Liver (tissue), 9 donors: ENCODE data around the gene PCDHGA6. TPM values are rescaled to one million over a fixed set of nuclear protein-coding genes. Genes with fewer than 3 reads are reported as not detected.

Experiments used
- DNase-seq: peaks from one replicate; pipeline ENCODE4 v3.0.0-alpha.2; 2017; ENCODE audit warnings: low spot score
- H3K27ac ChIP-seq, 2 donors: one replicate each; pipeline ENCODE4 v1.7.0; 2013; ENCODE audit warnings: inconsistent platforms in 2 of 2, low read length in 2 of 2, control low read depth in 1 of 2, low read depth in 1 of 2, mild to moderate bottlenecking in 1 of 2
- H3K27me3 ChIP-seq, 4 donors: one replicate each; pipeline versions ENCODE4 v1.6.1 to v1.7.0; 2013; ENCODE audit warnings: low read length in 3 of 4, inconsistent platforms in 1 of 4, mild to moderate bottlenecking in 1 of 4, moderate library complexity in 1 of 4; ENCODE audit not compliant: control insufficient read depth in 4 of 4, insufficient read depth in 4 of 4
- H3K36me3 ChIP-seq, 4 donors: one replicate each; pipeline versions ENCODE4 v1.6.1 to v1.7.0; 2013; ENCODE audit warnings: low read length in 3 of 4, mild to moderate bottlenecking in 3 of 4, low read depth in 1 of 4, moderate library complexity in 1 of 4; ENCODE audit not compliant: control insufficient read depth in 4 of 4, insufficient read depth in 3 of 4
- H3K4me1 ChIP-seq, 4 donors: one replicate each; pipeline versions ENCODE4 v1.6.1 to v1.7.0; 2013; ENCODE audit warnings: low read length in 3 of 4, mild to moderate bottlenecking in 3 of 4, moderate library complexity in 1 of 4; ENCODE audit not compliant: control insufficient read depth in 4 of 4, insufficient read depth in 4 of 4
- H3K4me3 ChIP-seq, 3 donors: one replicate each; pipeline versions ENCODE4 v1.6.1 to v1.7.0; 2013; ENCODE audit warnings: low read length in 3 of 3, control low read depth in 1 of 3, low read depth in 1 of 3, mild to moderate bottlenecking in 1 of 3
- H3K9ac ChIP-seq, 2 donors: one replicate each; pipeline ENCODE4 v1.7.0; 2013; ENCODE audit warnings: low read length in 2 of 2, mild to moderate bottlenecking in 2 of 2, moderate library complexity in 2 of 2, control low read depth in 1 of 2, low read depth in 1 of 2
- H3K9me3 ChIP-seq, 4 donors: one replicate each; pipeline versions ENCODE4 v1.6.1 to v1.7.0; 2013; ENCODE audit warnings: low read length in 3 of 4; ENCODE audit not compliant: control insufficient read depth in 4 of 4
- EGR1 ChIP-seq, 2 donors: IDR thresholded peaks; 2 replicates each; pipeline ENCODE4 v1.6.1; 2016 to 2018; ENCODE audit warnings: antibody characterized with exemption in 2 of 2, low read depth in 2 of 2
- FOXA2 ChIP-seq: IDR thresholded peaks from 2 replicates; pipeline ENCODE4 v1.6.1; 2016; ENCODE audit warnings: antibody characterized with exemption
- GABPA ChIP-seq, 2 donors: IDR thresholded peaks in 1 of 2; conservative IDR thresholded peaks in 1 of 2; 2 replicates each; pipeline ENCODE4 v1.6.1; 2016; ENCODE audit warnings: antibody characterized with exemption in 2 of 2, mild to moderate bottlenecking in 1 of 2, moderate library complexity in 1 of 2
- HNF4A ChIP-seq, 2 donors: conservative IDR thresholded peaks; 2 replicates each; pipeline ENCODE4 v1.6.1; 2016; ENCODE audit warnings: antibody characterized with exemption in 2 of 2, mild to moderate bottlenecking in 2 of 2
- HNF4G ChIP-seq: IDR thresholded peaks from 2 replicates; pipeline ENCODE4 v1.6.1; 2016; ENCODE audit warnings: antibody characterized with exemption
- JUND ChIP-seq, 2 donors: IDR thresholded peaks; 2 replicates each; pipeline ENCODE4 v1.6.1; 2016; ENCODE audit warnings: antibody characterized with exemption in 2 of 2
- MAX ChIP-seq: IDR thresholded peaks from 2 replicates; pipeline ENCODE4 v1.6.1; 2016; ENCODE audit warnings: antibody characterized with exemption
- NR2F2 ChIP-seq: IDR thresholded peaks from 2 replicates; pipeline ENCODE4 v1.6.1; 2016; ENCODE audit warnings: antibody characterized with exemption
- REST ChIP-seq: IDR thresholded peaks from 2 replicates; pipeline ENCODE4 v1.6.1; 2016; ENCODE audit warnings: antibody characterized with exemption, mild to moderate bottlenecking
- SP1 ChIP-seq: IDR thresholded peaks from 2 replicates; pipeline ENCODE4 v1.6.1; 2018; ENCODE audit warnings: antibody characterized with exemption, mild to moderate bottlenecking
- TAF1 ChIP-seq: conservative IDR thresholded peaks from 2 replicates; pipeline ENCODE4 v1.6.1; 2016; ENCODE audit warnings: antibody characterized with exemption, mild to moderate bottlenecking
- ZBTB33 ChIP-seq: IDR thresholded peaks from 2 replicates; pipeline ENCODE4 v1.6.1; 2016; ENCODE audit warnings: antibody characterized with exemption
- WGBS: extraction: QIAGEN DNeasy Blood & Tissue Kit; methylation state at CpG from one replicate; pipeline ENCODE4 v1.1.7; 2013; 5-methylcytosine and 5-hydroxymethylcytosine counted together
- polyA plus RNA-seq, 2 donors: library from polyadenylated mRNA; stranded (reverse) in 1 of 2; unstranded in 1 of 2; fragments of 200-250 nt in 1 of 2; fragments of >200 nt in 1 of 2; fragmentation: Nextera tagmentation in 1 of 2; extraction: Ambion mirVana in 1 of 2; gene quantifications; one replicate each; pipeline versions ENCODE4 v1.2.1 to v1.2.3, GENCODE V29; 2013 to 2015
- total RNA-seq, 2 donors: library from RNA; depleted of rRNA; stranded (reverse); fragments of >200 nt; gene quantifications; one replicate each; pipeline ENCODE4 v1.2.3, GENCODE V29; 2014
- donor health status: healthy.
- donor health status: healthy.
- donor health status: healthy.
- donor health status: healthy.
- donor health status: healthy.

PCDHGA6 gene
- total and polyA plus RNA-seq, 4 donors = 0.08 to 0.67 (median 0.28) TPM

- 14% methylated on average over 13 of the region's 13 CpGs for WGBS
- no peak overlapping the region for H3K27ac ChIP-seq
- H3K9me3 ChIP-seq = peaks cover 56 to 81% (median 61%) of the 10 kb centered on the region in 4 donors
- peaks cover 0 to 4% (median 0%) of the 10 kb centered on the region in 4 donors for H3K36me3 ChIP-seq
- no peak for TF ChIP-seq REST
- TF ChIP-seq EGR1 (IDR thresholded peaks at IDR 0.05; ENCODE audit: low read depth in 2 of 2) = no peak
- TF ChIP-seq NR2F2 = no peak
- TF ChIP-seq TAF1 = no peak
- TF ChIP-seq JUND (IDR thresholded peaks at IDR 0.05) = no peak
- TF ChIP-seq GABPA (IDR thresholded peaks at IDR 0.05 in 1 of 2, conservative IDR thresholded peaks at IDR 0.05 in 1 of 2) = no peak
- H3K27me3 ChIP-seq = peaks cover 0 to 5% (median 0%) of the 10 kb centered on the region in 4 donors
- H3K9ac ChIP-seq = no peak overlapping the region
- no peak for DNase-seq
- H3K4me3 ChIP-seq = peak overlapping the region; percentile 25 to 65 (median 52)
- no peaks in the 10 kb centered on the region for H3K4me1 ChIP-seq
Observed at GRCh38 chr5:141421489-141421855, 47.8 kb downstream of the PCDHGA6 start.

- no peak for DNase-seq
- TF ChIP-seq REST = no peak
- TF ChIP-seq MAX = no peak
- no peak for TF ChIP-seq FOXA2
- no peak for TF ChIP-seq HNF4G
- TF ChIP-seq EGR1 (IDR thresholded peaks at IDR 0.05; ENCODE audit: low read depth in 2 of 2) = no peak
- no peak for TF ChIP-seq GABPA (IDR thresholded peaks at IDR 0.05 in 1 of 2, conservative IDR thresholded peaks at IDR 0.05 in 1 of 2)
- no peak for TF ChIP-seq HNF4A (conservative IDR thresholded peaks at IDR 0.05)
- no peak for TF ChIP-seq ZBTB33
- TF ChIP-seq SP1 = no peak
- Histone ChIP-seq H3K4me3 (peak overlapping the region in 2 of 3 donors; percentile 37 to 47), H3K4me1 (no peaks in the 10 kb centered on the region), H3K27ac (no peak overlapping the region), H3K9me3 (peaks cover 64 to 88% (median 72%) of the 10 kb centered on the region in 4 donors), H3K36me3 (peaks cover 0 to 4% (median 0%) of the 10 kb centered on the region in 4 donors), H3K27me3 (peaks cover 0 to 5% (median 0%) of the 10 kb centered on the region in 4 donors), H3K9ac (no peak overlapping the region)
- WGBS = 23% methylated on average over 42 of the region's 42 CpGs
Observed at GRCh38 chr5:141422742-141423291, 49.1 kb downstream of the PCDHGA6 start.
